ENCODE data around the gene FIBP. TPM values are rescaled to one million over a fixed set of nuclear protein-coding genes. Genes with fewer than 3 reads are reported as not detected.

The FIBP gene
- total and polyA plus RNA-seq, 2 donors (not counting 3 experiments of a cell fraction or from before 2014, with no cell fraction given): 105 to 162 TPM

- Histone ChIP-seq H3K27me3 (ENCODE audit: control insufficient read depth in 2 of 2, insufficient read depth in 2 of 2, low read length in 2 of 2) (peaks cover 0 to 3% of the 10 kb centered on the region in 2 experiments), H3K4me1 (ENCODE audit: control insufficient read depth, extremely low read depth, insufficient read depth, low read length) (peaks cover 7% of the 10 kb centered on the region), H3K4me2 (ENCODE audit: insufficient read depth, low read length) (no peak overlapping the region), H3K9ac (replicated peaks; ENCODE audit: extremely low read depth, insufficient read depth, low read length) (no peak overlapping the region), H4K20me1 (replicated peaks; ENCODE audit: control insufficient read depth, extremely low read depth, insufficient read depth, low read length) (no peaks in the 10 kb centered on the region), H3K4me3 (replicated peaks in 1 of 3; ENCODE audit: insufficient read depth in 1 of 3, low read depth in 1 of 3, low read length in 3 of 3) (no peak overlapping the region), H3K27ac (ENCODE audit: insufficient read depth, low read depth, low read length) (no peak overlapping the region), H2AFZ (ENCODE audit: low read depth, low read length) (no peak overlapping the region), H3K9me1 (replicated peaks; ENCODE audit: control insufficient read depth, extremely low read depth, insufficient read depth, low read length) (no peaks in the 10 kb centered on the region), H3K36me3 (ENCODE audit: control insufficient read depth in 2 of 2, extremely low read depth in 1 of 2, insufficient read depth in 2 of 2, low read length in 2 of 2) (no peaks in the 10 kb centered on the region), H3K9me3 (replicated peaks; ENCODE audit: control insufficient read depth, insufficient read depth, low read length) (no peaks in the 10 kb centered on the region), H3K79me2 (ENCODE audit: control insufficient read depth, insufficient read depth, low read length) (no peaks in the 10 kb centered on the region)
- FAIRE-seq: no peak
- TF ChIP-seq POLR2AphosphoS5 (IDR thresholded peaks at IDR 0.05; ENCODE audit: insufficient read depth, low read depth, low read length) (no peak), CTCF (IDR thresholded peaks at IDR 0.05; ENCODE audit: extremely low read depth in 1 of 2, insufficient read depth in 1 of 2, low read depth in 1 of 2, low read length in 2 of 2) (no peak), MAX (IDR thresholded peaks at IDR 0.05; ENCODE audit: insufficient read depth, insufficient read length) (no peak), MYC (IDR thresholded peaks at IDR 0.05; ENCODE audit: low read depth, low read length) (no peak), EZH2 (IDR thresholded peaks at IDR 0.05; ENCODE audit: borderline replicate concordance, low read depth, low read length, severe bottlenecking) (no peak), JUN (IDR thresholded peaks at IDR 0.05; ENCODE audit: borderline replicate concordance, insufficient read depth, insufficient read length, low read depth) (no peak), POLR2A (IDR thresholded peaks at IDR 0.05; ENCODE audit: low read depth, low read length) (no peak)
- intact Hi-C loops (cut with micrococcal nuclease) (no loop called here), dilution Hi-C loops (cut with MboI; ENCODE audit: extremely low pct_ligation_motif_present, low sequenced_read_pairs) (no loop called here)
- ChIA-PET POLR2A (no interaction called here), CTCF (interaction anchor here (1.2 to 1.6 kb wide), 2 partner anchors 9 to 11 kb away, joined by 3 to 4 read pairs; no protein-coding TSS in a partner anchor)
- no TSS peak for BruUV-seq (replicated peaks)
- DNase-seq (ENCODE audit: low read depth, low spot score): no peak
Observed at GRCh38 chr11:65937766-65938165, 49.5 kb upstream of the FIBP start.
